ENCODE results near the gene TNFAIP8L1. TPM values are rescaled to one million over a fixed set of nuclear protein-coding genes. Genes with fewer than 3 reads are reported as not detected.

Gene TNFAIP8L1
- total RNA-seq, 4 donors from 2014 or later: 4.5 to 12.0 (median 8.5) TPM

GRCh38 chr19:4693078-4693350 lies 53.7 kb downstream of the TNFAIP8L1 start:
- in situ Hi-C loops (cut with MboI; ENCODE audit: low pct_ligation_motif_present in 1 of 4, low pct_unique_long_range_greater_than_20kb in 1 of 4, low sequenced_read_pairs in 3 of 4) (no loop called here), intact Hi-C loops (cut with DNase I; ENCODE audit: low total_unique reads) (no loop called here)
- Histone ChIP-seq H3K27me3 (no peaks in the 10 kb centered on the region), H3K27ac (peak overlapping the region in 1 of 4 donors; percentile 37), H3K4me1 (no peaks in the 10 kb centered on the region), H3K9me3 (no peaks in the 10 kb centered on the region), H3K4me3 (no peak overlapping the region), H3K36me3 (peaks cover 0 to 84% (median 26%) of the 10 kb centered on the region in 4 donors)
- DNase-seq: no peak
- 100% methylated on average over 1 of the region's 7 CpGs; no CpG with 5 or more reads in 1 of the 2 donors for WGBS, 2 donors (ENCODE audit: low coverage in 1 of 2)
- no peak for TF ChIP-seq EP300 (IDR thresholded peaks at IDR 0.05; ENCODE audit: low read depth)
- TF ChIP-seq POLR2A (IDR thresholded peaks at IDR 0.05): no peak
- no peak for TF ChIP-seq CTCF (IDR thresholded peaks at IDR 0.05)
- TF ChIP-seq POLR2AphosphoS5 (IDR thresholded peaks at IDR 0.05): no peak

- no peaks in the 10 kb centered on the region for H3K4me1 ChIP-seq
- peaks cover 0 to 79% (median 24%) of the 10 kb centered on the region in 4 donors for H3K36me3 ChIP-seq
- peak overlapping the region; percentile 24 to 60 (median 36) for H3K27ac ChIP-seq
- 88 to 98% methylated on average over 4 to 15 of the region's 15 CpGs for WGBS, 2 donors (ENCODE audit: low coverage in 1 of 2)
- DNase-seq: no peak
- intact Hi-C loops (cut with DNase I; ENCODE audit: low total_unique reads) (no loop called here), in situ Hi-C loops (cut with MboI; ENCODE audit: low pct_ligation_motif_present in 1 of 4, low pct_unique_long_range_greater_than_20kb in 1 of 4, low sequenced_read_pairs in 3 of 4) (no loop called here)
- H3K27me3 ChIP-seq: no peaks in the 10 kb centered on the region
- TF ChIP-seq POLR2AphosphoS5 (IDR thresholded peaks at IDR 0.05) (no peak), POLR2A (IDR thresholded peaks at IDR 0.05) (no peak), CTCF (IDR thresholded peaks at IDR 0.05) (no peak), EP300 (IDR thresholded peaks at IDR 0.05; ENCODE audit: low read depth) (no peak)
- no peaks in the 10 kb centered on the region for H3K9me3 ChIP-seq
- H3K4me3 ChIP-seq: no peak overlapping the region
These were observed 54.3 kb downstream of the TNFAIP8L1 start for GRCh38 chr19:4693471-4694121.

GRCh38 chr19:4694211-4694987 lies 55.1 kb downstream of the TNFAIP8L1 start:
- Histone ChIP-seq H3K27ac (peak overlapping the region; percentile 27 to 60 (median 36)), H3K4me1 (no peaks in the 10 kb centered on the region), H3K4me3 (no peak overlapping the region), H3K36me3 (peaks cover 0 to 76% (median 24%) of the 10 kb centered on the region in 4 donors), H3K27me3 (no peaks in the 10 kb centered on the region), H3K9me3 (no peaks in the 10 kb centered on the region)
- DNase-seq: peak; percentile 46
- WGBS, 2 donors (ENCODE audit: low coverage in 1 of 2): 91 to 93% methylated on average over 15 to 22 of the region's 22 CpGs
- in situ Hi-C loops (cut with MboI; ENCODE audit: low pct_ligation_motif_present in 1 of 4, low pct_unique_long_range_greater_than_20kb in 1 of 4, low sequenced_read_pairs in 3 of 4) (no loop called here), intact Hi-C loops (cut with DNase I; ENCODE audit: low total_unique reads) (no loop called here)
- no peak for TF ChIP-seq CTCF (IDR thresholded peaks at IDR 0.05)

GRCh38 chr19:4695224-4695731 lies 56.0 kb downstream of the TNFAIP8L1 start:
- no peak for DNase-seq
- Histone ChIP-seq H3K27ac (peak overlapping the region in 3 of 4 donors; percentile 27 to 60 (median 37)), H3K4me1 (no peaks in the 10 kb centered on the region), H3K36me3 (peaks cover 0 to 75% (median 28%) of the 10 kb centered on the region in 4 donors), H3K27me3 (no peaks in the 10 kb centered on the region), H3K4me3 (no peak overlapping the region), H3K9me3 (no peaks in the 10 kb centered on the region)
- in situ Hi-C loops (cut with MboI; ENCODE audit: low pct_ligation_motif_present in 1 of 4, low pct_unique_long_range_greater_than_20kb in 1 of 4, low sequenced_read_pairs in 3 of 4): no loop called here
- no peak for TF ChIP-seq POLR2AphosphoS5 (IDR thresholded peaks at IDR 0.05)
- no peak for TF ChIP-seq CTCF (IDR thresholded peaks at IDR 0.05)
- no peak for TF ChIP-seq EP300 (IDR thresholded peaks at IDR 0.05; ENCODE audit: low read depth)
- no peak for TF ChIP-seq POLR2A (IDR thresholded peaks at IDR 0.05)
- WGBS, 2 donors (ENCODE audit: low coverage in 1 of 2): 92 to 100% methylated on average over 2 to 19 of the region's 19 CpGs
- intact Hi-C loops (cut with DNase I; ENCODE audit: low total_unique reads): loop anchor here (5.0 kb wide), 1 partner anchor 513 kb away; the partner anchor contains the start of genes ANKRD24 and SIRT6
